Omental fat pad (tissue), 4 donors: ENCODE measurements around the gene ZC3H12D. TPM values are rescaled to one million over a fixed set of nuclear protein-coding genes. Genes with fewer than 3 reads are reported as not detected.

Experiments
- ATAC-seq: fragments of 150-250 bp; one replicate; pipeline ENCODE4 v1.9.1; 2016; ENCODE audit warnings: mild to moderate bottlenecking, moderate library complexity; ENCODE audit not compliant: low FRiP score
- DNase-seq: peaks from one replicate; pipeline ENCODE4 v3.0.0-alpha.2; 2019; ENCODE audit warnings: low spot score
- CTCF ChIP-seq, 3 donors: fragments of 450-650 bp; IDR thresholded peaks; one replicate each; pipeline ENCODE4 v1.5.1; 2016 to 2017; ENCODE audit warnings: antibody characterized with exemption in 3 of 3, mild to moderate bottlenecking in 3 of 3, moderate library complexity in 2 of 3
- total RNA-seq, 4 donors: library from RNA; depleted of rRNA; stranded (reverse); fragments of >200 nt; gene quantifications; one replicate each; pipeline ENCODE4 v1.1.0, GENCODE V29; 2016

Gene ZC3H12D
- total RNA-seq, 4 donors from 2014 or later, result 2.0 to 8.9 (median 2.2) TPM

GRCh38 chr6:149473080-149474052 lies 11.4 kb downstream of the ZC3H12D start:
- DNase-seq, result no peak
- no peak for TF ChIP-seq CTCF (IDR thresholded peaks at IDR 0.05)
- peak; percentile 65 for ATAC-seq

- TF ChIP-seq CTCF (IDR thresholded peaks at IDR 0.05), result no peak
- ATAC-seq (no peak), DNase-seq (no peak)
These were observed 12.6 kb downstream of the ZC3H12D start for GRCh38 chr6:149472241-149472640.

GRCh38 chr6:149471801-149472200 lies 13.0 kb downstream of the ZC3H12D start:
- ATAC-seq (no peak), DNase-seq (no peak)
- no peak for TF ChIP-seq CTCF (IDR thresholded peaks at IDR 0.05)

- no peak for ATAC-seq
- no peak for DNase-seq
- no peak for TF ChIP-seq CTCF (IDR thresholded peaks at IDR 0.05)
These were observed 13.9 kb downstream of the ZC3H12D start for GRCh38 chr6:149470948-149471347.

GRCh38 chr6:149468179-149468578 lies 16.6 kb downstream of the ZC3H12D start:
- ATAC-seq (no peak), DNase-seq (no peak)
- no peak for TF ChIP-seq CTCF (IDR thresholded peaks at IDR 0.05)

GRCh38 chr6:149467265-149467664 lies 17.5 kb downstream of the ZC3H12D start:
- DNase-seq (no peak), ATAC-seq (no peak)
- TF ChIP-seq CTCF (IDR thresholded peaks at IDR 0.05), result no peak

GRCh38 chr6:149464411-149464810 lies 20.4 kb downstream of the ZC3H12D start:
- ATAC-seq, result no peak
- DNase-seq, result no peak
- no peak for TF ChIP-seq CTCF (IDR thresholded peaks at IDR 0.05)
